GM19395 (cell line): ENCODE results near the gene NCK2.

Experiments used
- ATAC-seq: cut with Tn5 transposase; IDR thresholded peaks from one replicate; pipeline ENCODE4 v1.9.1; 2021; ENCODE audit warnings: mild to moderate bottlenecking, moderate library complexity; ENCODE audit not compliant: unreplicated experiment

NCK2 gene

GRCh38 chr2:105789745-105790460 lies 45.2 kb downstream of the NCK2 start:
- peak; percentile 72 for ATAC-seq

- ATAC-seq, result peak; percentile 23
Measured at GRCh38 chr2:105790461-105791149, 45.9 kb downstream of the NCK2 start.

GRCh38 chr2:105791229-105791628 lies 46.5 kb downstream of the NCK2 start:
- ATAC-seq, result no peak

- ATAC-seq, result no peak
Measured at GRCh38 chr2:105792561-105792960, 47.8 kb downstream of the NCK2 start.

- ATAC-seq, result no peak
Measured at GRCh38 chr2:105793196-105793975, 48.7 kb downstream of the NCK2 start.

- no peak for ATAC-seq
Measured at GRCh38 chr2:105794926-105795574, 50.3 kb downstream of the NCK2 start.

GRCh38 chr2:105795575-105795934 lies 50.8 kb downstream of the NCK2 start:
- no peak for ATAC-seq

GRCh38 chr2:105796131-105796638 lies 51.5 kb downstream of the NCK2 start:
- no peak for ATAC-seq

GRCh38 chr2:105796791-105797190 lies 52.1 kb downstream of the NCK2 start:
- ATAC-seq, result peak; percentile 0

GRCh38 chr2:105797298-105797819 lies 52.6 kb downstream of the NCK2 start:
- peak; percentile 55 for ATAC-seq

- no peak for ATAC-seq
Measured at GRCh38 chr2:105798595-105798994, 53.9 kb downstream of the NCK2 start.

- ATAC-seq, result no peak
Measured at GRCh38 chr2:105800036-105800713, 55.5 kb downstream of the NCK2 start.

GRCh38 chr2:105800953-105801635 lies 56.4 kb downstream of the NCK2 start:
- no peak for ATAC-seq

- no peak for ATAC-seq
Measured at GRCh38 chr2:105801961-105802360, 57.2 kb downstream of the NCK2 start.

GRCh38 chr2:105802587-105802986 lies 57.9 kb downstream of the NCK2 start:
- peak; percentile 46 for ATAC-seq

- ATAC-seq, result peak; percentile 38
Measured at GRCh38 chr2:105803337-105803736, 58.6 kb downstream of the NCK2 start.

- ATAC-seq, result no peak
Measured at GRCh38 chr2:105803773-105804172, 59.1 kb downstream of the NCK2 start.

GRCh38 chr2:105804266-105804665 lies 59.6 kb downstream of the NCK2 start:
- no peak for ATAC-seq

- no peak for ATAC-seq
Measured at GRCh38 chr2:105806996-105807395, 62.3 kb downstream of the NCK2 start.
